Stimulated activated CD4-positive, alpha-beta T cell treated with anti-CD3 and anti-CD28 coated beads, Interleukin-1b, Interleukin-23, amount 100 ng/mL, for 24 hours (primary cell): ENCODE measurements around the gene GNAI3.

Experiments
- DNase-seq, 4 experiments: peaks; one replicate each; pipeline ENCODE4 v3.0.0-alpha.2; 2020; ENCODE audit warnings: low read depth in 4 of 4, low spot score in 1 of 4

Gene GNAI3

DNA sequence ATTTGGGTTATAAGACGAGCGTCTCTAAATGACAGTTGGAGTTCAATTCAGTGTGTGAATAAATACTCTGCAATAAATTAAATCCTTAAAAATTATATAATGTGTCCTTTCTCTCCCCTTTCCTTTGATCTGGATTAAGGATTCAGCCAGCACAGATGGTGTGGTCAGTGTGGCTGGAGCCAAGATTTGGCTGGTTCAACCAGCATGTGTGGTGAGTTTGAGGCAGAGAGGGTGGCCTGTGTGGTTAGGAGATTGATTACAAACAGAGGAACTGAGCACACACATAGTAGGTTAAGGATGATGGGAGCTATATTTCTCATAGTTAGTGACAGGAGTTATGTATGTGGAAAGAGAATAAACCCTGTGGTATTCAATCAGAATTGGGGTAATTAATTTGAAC is 24.7 kb upstream of the GNAI3 start:
- DNase-seq: no peak

DNA sequence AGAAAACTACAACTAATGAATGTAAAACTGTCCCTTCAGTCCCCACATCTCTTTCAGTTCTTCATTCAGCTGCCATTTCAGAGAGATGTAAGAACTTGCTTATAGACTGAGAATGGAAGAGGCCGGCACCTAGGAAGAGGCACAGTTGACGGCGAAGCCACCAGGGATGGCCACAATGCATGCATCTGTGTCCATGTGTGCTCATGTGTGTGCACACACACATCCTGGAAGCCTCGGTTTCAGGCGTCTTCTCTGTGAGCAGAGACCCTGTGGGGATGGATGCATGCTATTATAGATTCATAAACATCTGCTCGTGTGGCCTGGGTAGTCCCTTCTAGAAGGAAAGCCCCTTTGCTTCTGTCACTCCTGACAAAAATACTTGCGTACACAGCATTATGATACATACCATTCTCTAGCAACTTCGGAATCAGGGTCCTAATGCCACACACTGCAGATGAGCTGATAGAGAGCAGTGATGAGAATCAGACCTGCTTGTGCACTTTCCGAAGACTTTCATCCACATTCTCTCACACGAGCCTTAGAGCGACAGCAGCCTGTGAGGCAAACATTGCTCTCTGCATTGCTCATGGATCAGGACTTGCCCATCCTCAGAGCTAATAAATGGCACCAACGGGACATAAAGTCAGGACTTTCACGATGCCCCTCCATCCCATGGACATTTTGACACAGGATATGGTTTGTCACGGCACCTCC is 21.2 kb upstream of the GNAI3 start:
- no peak for DNase-seq

- DNase-seq: no peak
These were observed 20.3 kb upstream of the GNAI3 start for GRCh38 chr1:109527846-109528695.

GRCh38 chr1:109528712-109529111 is 19.7 kb upstream of the GNAI3 start:
- no peak for DNase-seq

GRCh38 chr1:109529881-109530456 is 18.4 kb upstream of the GNAI3 start:
- DNase-seq: no peak

GRCh38 chr1:109530457-109531087 is 17.8 kb upstream of the GNAI3 start:
- no peak for DNase-seq

DNA sequence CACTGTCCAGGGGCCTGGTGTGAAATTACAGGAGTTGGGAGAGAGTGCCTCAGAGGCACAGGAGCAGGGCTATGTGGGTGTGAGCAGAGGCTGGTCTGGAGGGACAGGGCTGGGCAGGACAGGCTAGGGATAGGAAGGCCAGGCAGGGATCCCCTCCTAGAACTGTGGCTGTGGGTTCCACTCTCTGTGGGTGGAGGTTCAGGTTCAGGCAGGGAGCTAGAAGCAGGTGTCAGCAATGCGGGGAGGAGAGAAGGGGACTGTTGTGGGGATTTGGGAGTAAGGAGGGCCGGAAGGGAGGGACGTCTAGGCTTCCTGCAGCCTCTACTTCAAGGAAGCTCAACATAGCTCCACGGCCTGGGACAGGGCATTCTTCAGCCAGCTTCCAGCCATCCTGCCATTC is 17.0 kb upstream of the GNAI3 start:
- no peak for DNase-seq

DNA sequence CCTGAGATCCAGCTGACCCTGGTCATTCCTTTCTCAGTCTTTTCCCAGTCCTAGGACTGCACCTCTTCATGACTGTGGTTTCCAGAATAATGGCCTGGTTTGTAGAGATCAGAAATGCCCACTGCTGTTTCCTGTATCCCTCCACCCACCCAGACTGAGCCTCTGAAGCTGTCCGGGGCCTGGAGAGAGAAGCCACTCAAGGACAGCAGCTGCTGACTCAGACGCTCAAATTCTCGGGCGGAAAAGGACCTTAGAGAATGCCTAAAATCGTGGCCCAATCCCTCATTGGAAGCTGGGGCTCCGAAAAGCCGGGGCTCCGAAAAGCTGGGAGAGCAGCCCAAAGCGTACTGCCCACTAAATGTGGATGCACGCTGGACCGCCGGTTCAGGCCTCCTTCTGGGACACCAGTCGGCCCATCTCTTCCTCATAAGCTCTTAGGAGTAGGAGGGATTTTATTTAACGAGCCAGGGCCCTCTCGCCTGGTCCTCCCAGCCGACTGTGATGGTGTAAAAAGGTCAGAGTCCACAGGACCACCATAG is 16.5 kb upstream of the GNAI3 start:
- no peak for DNase-seq

- peak; percentile 85 to 89 (median 86) for DNase-seq
These were observed 15.9 kb upstream of the GNAI3 start for GRCh38 chr1:109532365-109533136.

DNA sequence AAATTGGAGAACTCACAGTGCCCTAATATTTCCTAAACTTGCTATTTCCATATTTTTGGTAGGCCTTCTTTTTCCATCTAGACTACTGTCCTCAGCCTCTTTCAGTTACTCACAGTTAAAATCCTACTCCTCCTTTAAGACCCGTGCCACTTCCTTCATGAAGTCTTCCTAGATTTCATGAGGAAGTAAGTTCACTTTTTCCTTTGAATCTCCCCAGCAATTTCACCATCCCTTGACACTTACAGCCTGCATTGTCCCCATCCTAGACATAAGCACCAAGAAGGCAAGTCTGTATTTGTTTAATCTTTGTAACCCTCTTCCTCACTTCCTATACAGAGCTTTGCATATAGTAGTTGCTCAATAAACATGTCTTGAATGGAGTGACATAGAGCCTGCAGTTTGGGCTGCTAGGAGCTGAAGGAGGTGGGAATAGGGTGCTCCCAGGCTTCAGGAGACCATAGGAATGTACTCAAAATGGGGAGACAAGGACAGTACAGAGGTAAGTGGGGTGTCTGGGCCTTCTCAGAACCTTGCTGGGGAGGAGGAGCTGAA is 14.0 kb upstream of the GNAI3 start:
- DNase-seq: no peak

DNA sequence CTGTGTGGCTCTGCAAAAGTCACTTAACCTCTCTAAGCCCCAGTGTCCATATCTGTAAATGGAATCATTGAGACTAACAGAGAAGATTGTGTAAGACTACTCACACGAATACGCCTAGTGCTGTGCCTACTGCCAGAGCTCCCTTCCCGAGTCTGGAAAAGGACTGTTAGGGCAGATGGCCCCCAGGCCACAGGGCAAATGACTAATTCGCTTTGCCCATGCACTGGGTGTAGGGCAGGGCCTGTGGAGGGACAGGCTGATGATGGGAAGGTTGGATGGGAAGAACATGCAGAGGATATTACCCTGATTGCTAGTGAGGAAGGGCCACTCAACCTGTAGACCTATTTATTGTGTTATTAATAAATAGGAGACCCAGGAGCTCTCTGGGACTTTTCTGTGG is 12.9 kb upstream of the GNAI3 start:
- no peak for DNase-seq

DNA sequence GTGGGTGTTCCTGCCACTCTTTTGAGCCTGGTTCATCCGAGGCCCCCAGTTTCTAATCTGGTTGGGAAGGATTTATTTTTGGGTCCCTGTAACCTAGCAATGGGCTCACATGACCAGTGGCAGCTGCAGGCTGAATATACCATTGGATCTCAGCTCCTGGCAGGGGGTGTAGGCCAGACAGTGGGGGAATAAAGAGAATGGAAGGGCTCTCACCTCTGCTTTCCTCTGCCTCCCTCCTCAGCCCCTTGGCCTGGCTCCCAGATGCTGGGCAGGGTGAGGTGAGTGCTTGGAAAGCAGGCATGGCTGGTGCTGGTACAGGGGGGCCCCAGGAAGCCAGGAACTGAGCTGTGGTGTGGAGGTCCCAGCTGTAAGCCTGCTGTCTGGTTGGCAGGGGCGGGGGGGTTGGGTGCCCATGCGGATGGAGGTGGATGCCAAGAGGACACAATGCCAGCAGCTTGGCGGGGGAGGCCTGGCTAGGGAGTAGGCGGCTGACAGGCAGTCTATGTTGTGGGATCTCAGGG is 12.4 kb upstream of the GNAI3 start:
- no peak for DNase-seq

GRCh38 chr1:109537450-109538178 is 10.8 kb upstream of the GNAI3 start:
- DNase-seq: no peak

- no peak for DNase-seq
These were observed 9.4 kb upstream of the GNAI3 start for GRCh38 chr1:109538827-109539555.

DNA sequence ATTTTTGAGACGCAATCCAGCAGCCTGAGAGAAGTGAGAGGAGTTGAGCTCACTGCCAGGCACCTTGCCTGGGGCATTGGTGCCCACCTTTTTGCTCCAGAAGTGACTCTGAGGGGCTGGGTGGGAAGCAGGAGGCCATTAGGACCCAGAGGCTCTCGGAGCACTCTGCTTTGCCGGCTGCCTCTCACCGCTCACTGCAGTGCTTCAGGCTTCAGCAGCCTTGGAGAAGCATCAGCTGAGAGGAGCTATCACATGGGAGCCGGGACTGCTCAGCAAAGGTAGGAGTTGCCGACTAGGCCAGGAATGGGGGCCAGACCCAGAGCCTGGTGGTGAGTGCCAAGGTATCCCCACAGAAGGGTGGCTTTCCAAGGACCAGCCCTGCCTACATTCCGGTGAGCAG is 8.7 kb upstream of the GNAI3 start, which contains the start of gene GPR61:
Gene GPR61 (plus strand): TSS at position 197 of the 400 bp plus-strand sequence. CDS start 3,151 bp downstream, outside the sequence.
- DNase-seq: no peak

DNA sequence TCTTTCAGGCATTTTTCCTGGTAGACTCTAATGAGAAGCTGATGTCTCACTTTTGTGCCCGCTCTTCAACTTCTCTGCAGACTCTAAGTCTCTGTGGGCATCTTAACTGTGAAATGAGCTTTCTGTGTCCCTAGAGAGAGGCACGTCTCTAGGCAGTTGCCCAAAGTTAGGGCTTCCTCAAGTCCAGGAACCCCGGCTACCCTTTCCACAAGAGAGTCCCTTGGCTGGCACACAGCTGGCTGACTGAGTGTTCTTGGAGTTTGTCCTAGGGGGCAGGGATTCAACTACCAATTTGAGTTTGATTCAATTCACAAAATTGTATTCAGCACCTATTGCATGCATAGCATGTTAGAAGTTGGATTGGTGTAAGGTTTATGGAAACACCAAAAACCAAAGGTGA is 7.3 kb upstream of the GNAI3 start:
- DNase-seq: no peak

DNA sequence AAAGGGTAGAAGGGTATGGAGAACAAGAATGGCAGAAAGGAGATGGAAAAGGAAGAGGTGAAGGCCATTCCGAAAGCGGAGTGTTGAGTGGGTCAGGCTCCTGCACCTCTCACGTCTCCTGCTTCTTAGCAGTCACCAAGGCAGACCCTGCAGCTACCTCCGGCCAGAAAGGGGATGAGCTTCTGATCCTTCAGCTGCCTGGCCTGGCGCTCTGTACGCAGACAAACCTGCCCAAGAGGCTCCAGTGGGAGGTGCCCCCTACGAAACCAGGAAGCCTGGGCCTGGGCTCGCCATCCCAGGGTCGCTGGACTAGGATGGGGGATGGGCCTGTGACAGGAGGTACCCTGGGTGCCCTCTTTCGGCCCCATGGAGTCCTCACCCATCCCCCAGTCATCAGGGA is 5.8 kb upstream of the GNAI3 start:
- DNase-seq: no peak

GRCh38 chr1:109543283-109543987 is 5.0 kb upstream of the GNAI3 start:
- DNase-seq: no peak
